ENCODE results near the gene HSPBP1.

Gene HSPBP1

GRCh38 chr19:55255618-55256423 lies 24.1 kb downstream of the HSPBP1 start:
- no peak for DNase-seq (ENCODE audit: low read depth in 2 of 2)

GRCh38 chr19:55254625-55254977 lies 25.3 kb downstream of the HSPBP1 start:
- DNase-seq (ENCODE audit: low read depth in 2 of 2) = no peak

GRCh38 chr19:55253842-55254624 lies 25.9 kb downstream of the HSPBP1 start:
- DNase-seq (ENCODE audit: low read depth in 2 of 2) = no peak

GRCh38 chr19:55252760-55253663 lies 26.9 kb downstream of the HSPBP1 start:
- DNase-seq (ENCODE audit: low read depth in 2 of 2) = no peak

GRCh38 chr19:55251341-55252081 lies 28.4 kb downstream of the HSPBP1 start:
- no peak for DNase-seq (ENCODE audit: low read depth in 2 of 2)

- DNase-seq (ENCODE audit: low read depth in 2 of 2) = no peak
Observed at GRCh38 chr19:55250262-55251036, 29.5 kb downstream of the HSPBP1 start.

GRCh38 chr19:55249841-55250240 lies 30.1 kb downstream of the HSPBP1 start:
- DNase-seq (ENCODE audit: low read depth in 2 of 2) = no peak

GRCh38 chr19:55248704-55249103 lies 31.2 kb downstream of the HSPBP1 start:
- DNase-seq (ENCODE audit: low read depth in 2 of 2) = no peak

GRCh38 chr19:55248166-55248675 lies 31.7 kb downstream of the HSPBP1 start:
- DNase-seq (ENCODE audit: low read depth in 2 of 2) = no peak

- no peak for DNase-seq (ENCODE audit: low read depth in 2 of 2)
Observed at GRCh38 chr19:55247621-55248099, 32.2 kb downstream of the HSPBP1 start.

GRCh38 chr19:55246462-55247451 lies 33.2 kb downstream of the HSPBP1 start:
- no peak for DNase-seq (ENCODE audit: low read depth in 2 of 2)

- no peak for DNase-seq (ENCODE audit: low read depth in 2 of 2)
Observed at GRCh38 chr19:55245236-55245904, 34.5 kb downstream of the HSPBP1 start.

- no peak for DNase-seq (ENCODE audit: low read depth in 2 of 2)
Observed at GRCh38 chr19:55244004-55244680, 35.8 kb downstream of the HSPBP1 start.

- no peak for DNase-seq (ENCODE audit: low read depth in 2 of 2)
Observed at GRCh38 chr19:55242517-55242916, 37.4 kb downstream of the HSPBP1 start.

- DNase-seq (ENCODE audit: low read depth in 2 of 2) = no peak
Observed at GRCh38 chr19:55241935-55242464, 37.9 kb downstream of the HSPBP1 start.

- no peak for DNase-seq (ENCODE audit: low read depth in 2 of 2)
Observed at GRCh38 chr19:55241143-55241934, 38.6 kb downstream of the HSPBP1 start.

GRCh38 chr19:55240713-55241020 lies 39.2 kb downstream of the HSPBP1 start:
- DNase-seq (ENCODE audit: low read depth in 2 of 2) = no peak

Data from fibroblast of skin of left quadriceps (primary cell).